Activated CD8-positive, alpha-beta memory T cell treated with anti-CD3 and anti-CD28 coated beads, Interleukin-2, amount 50 U/mL, for 24 hours (primary cell): Measurements from ENCODE around the gene NTN5.
A peak's percentile ranks its signal among the peaks of the same experiment; 100 is the strongest.
"Not testable (repeated sequence)": the region's sequence is repeated elsewhere in the genome, so short reads cannot be mapped to it uniquely, and the experiment has no call there.

ENCODE experiments used
- DNase-seq: peaks from one replicate; pipeline ENCODE4 v3.0.0-alpha.2; 2020; ENCODE audit errors: extremely low read depth

Gene NTN5

GRCh38 chr19:48644355-48644754 is 28.5 kb downstream of the NTN5 start:
- no peak for DNase-seq

DNA sequence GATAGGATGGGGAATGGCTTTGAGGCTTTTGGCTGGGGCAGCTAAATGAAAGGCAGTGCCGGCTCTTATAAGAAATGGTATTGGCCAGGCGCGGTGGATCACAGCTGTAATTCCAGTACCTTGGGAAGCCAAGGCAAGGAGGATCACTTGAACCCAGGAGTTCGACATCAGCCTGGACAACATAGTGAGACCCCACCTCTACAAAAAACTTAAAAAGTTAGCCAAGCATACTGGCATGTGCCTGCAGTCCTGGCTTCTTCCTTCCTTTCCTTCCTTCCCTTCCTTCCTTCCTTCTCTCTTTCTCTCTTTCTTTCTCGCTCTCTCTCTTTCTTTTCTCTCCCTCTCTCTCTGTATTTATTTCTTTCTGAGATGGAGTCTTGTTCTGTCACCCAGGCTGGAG is 30.0 kb downstream of the NTN5 start:
- no peak for DNase-seq

DNA sequence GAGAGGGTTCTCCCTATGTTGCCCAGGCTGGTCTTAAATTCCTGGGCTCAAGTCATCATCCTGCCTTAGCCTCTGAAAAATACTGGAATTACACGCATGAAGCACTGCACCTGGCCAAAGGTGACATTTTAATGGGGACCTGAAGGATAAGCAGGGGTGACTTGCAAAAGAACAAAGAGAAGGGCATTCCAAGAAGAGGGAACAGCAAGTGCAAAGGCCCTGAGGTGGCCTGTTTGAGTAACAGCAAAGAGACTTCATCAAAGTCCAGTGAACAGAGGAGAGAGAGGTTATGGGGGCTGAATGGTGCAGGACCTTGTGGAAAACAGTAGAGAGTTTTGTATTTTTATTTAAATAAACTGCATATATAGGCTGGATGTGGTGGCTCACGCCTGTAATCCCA is 31.0 kb downstream of the NTN5 start:
- no peak for DNase-seq

DNA sequence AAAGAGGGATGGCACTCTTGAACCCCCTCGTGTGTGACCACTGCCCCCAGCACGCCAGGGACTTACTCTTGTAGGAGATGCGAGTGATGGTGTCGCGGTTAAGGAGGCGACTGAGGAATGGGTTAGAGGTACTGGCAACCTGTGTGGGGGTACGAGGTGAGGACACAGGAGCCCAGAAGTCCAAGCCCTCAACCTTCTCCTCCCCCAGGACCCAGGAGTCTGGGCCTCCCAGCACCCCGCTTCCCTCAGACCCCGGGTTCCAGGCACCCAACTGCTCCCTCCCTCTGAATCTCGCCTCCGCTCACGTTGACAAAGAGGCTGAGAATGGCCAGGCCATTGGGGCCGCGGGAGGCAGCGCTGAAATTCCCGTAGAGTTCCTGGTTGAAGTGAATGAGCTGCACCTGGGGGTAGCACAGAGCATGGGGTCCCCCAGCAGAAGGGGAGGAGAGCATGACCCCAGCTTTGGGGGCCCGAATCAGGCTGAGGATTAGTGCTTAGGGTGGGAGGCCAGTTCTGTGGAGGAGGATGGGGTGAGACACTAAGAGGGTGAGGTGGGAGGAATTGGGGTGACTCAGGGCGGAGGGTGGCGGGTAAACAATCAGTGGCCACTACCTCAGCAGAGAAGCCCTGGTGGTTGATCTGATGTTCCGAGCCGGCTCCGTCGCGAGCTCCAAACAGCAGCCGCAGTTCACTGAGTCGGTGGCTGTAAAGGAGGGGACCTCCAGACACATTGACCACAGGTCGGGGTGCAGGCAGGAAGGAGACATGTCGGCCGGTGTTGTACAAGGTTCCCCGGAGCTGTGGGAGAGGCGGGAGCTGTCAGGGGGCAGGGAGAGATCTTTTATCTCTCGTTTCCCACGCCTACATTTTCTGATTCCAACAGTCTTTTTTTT is 33.1 kb downstream of the NTN5 start:
- no peak for DNase-seq

GRCh38 chr19:48638831-48639381 is 33.9 kb downstream of the NTN5 start:
- DNase-seq = no peak

DNA sequence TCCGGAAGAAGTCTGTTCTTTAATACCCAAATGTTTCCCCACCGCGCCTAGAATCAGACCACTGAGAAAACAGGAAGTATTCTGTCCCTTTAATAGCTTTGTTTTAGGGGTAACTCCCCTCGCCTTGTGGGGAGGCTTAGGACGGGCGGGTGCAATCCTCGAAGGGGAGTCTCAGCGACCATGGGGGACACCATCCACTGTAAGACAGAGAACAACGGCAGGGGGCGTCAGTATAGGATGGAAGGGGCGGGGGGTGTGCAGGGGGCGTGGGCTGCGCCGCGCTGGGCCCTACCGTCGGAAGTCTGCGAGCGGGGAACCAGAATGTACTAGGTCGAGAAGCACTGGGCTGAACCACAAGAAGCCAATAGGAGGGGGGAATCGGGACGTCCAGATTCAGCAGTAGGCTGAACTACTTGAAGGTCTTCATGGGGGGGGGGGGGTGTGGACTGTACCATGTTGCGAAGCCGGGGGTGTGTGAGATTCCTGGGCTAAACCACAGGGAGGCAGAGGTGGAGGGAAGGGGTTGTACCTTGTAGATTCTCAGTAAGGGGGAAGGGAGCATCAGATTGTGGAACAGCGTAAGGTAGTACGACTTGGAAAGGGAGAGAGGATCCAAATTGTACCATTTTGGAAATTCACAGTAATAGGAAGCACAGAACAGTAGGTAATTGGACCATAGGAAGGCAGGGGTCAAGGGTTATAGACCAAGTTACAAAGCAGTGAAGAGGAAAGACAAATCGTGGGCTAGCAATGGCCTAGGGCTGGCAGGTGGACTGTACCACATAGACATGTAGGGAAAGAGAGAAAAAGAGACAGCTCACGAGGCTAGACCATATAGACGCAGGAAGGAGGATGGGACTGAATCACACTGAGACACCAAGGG is 34.6 kb downstream of the NTN5 start:
- DNase-seq = peak; percentile 54

- DNase-seq = peak; percentile 100
Observed at GRCh38 chr19:48637449-48637947, 35.3 kb downstream of the NTN5 start.

- DNase-seq = no peak
Observed at GRCh38 chr19:48636859-48637448, 35.9 kb downstream of the NTN5 start, which contains the start of gene DBP. TSS of gene DBP (minus strand) at chr19:48637379. CDS start at chr19:48636994, 385 bp downstream.

GRCh38 chr19:48635966-48636858 is 36.6 kb downstream of the NTN5 start:
- DNase-seq = no peak

DNA sequence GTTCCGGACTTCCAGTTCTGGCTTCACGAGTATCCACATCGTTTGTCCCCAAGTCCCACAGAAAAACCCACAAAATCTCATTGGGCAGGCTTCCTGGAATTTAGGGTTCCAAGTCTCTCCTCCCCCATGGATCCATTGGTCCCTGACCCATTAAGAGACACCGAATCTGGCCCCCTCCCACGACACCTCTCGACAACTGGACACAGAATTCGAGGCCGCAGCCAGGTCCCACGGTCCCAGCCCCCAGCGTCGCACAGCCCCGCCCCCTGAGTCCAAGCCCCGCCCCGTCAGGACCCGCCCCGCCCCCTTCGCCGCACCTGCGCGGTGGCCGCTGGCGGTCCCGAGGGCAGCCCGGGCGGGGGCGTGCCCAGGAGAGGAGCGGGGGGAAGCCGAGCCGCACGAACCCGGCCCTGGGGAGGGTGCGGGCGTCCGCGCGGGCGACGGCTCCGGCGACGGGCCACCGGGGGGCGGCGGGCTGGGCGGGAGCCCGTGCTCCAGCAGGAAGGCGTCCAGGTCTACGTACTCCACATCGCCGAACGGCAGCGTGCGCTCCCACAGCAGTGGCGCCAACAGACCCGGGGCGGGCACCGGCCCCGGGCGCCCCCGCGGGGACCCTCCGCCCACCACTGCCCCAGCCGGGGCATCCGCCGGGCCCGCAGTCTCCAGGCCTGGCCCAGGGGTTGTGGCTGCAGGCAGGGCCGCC is 37.4 kb downstream of the NTN5 start:
- DNase-seq = no peak

- DNase-seq = peak; percentile 83
Observed at GRCh38 chr19:48634424-48635262, 38.2 kb downstream of the NTN5 start.

DNA sequence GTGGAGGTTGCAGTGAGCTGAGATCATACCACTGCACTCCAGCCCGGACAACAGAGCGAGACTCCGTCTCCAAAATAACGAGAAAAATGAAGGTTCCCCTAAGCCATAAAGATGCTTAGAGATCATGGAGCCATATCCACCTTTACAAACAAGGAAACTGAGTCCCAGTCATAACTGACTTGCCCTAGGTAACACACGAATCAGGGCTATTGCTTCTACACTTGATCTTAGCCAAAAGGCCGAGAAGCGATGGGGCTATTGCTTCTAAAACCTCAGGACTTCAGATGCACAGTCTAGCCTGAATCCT is 38.8 kb downstream of the NTN5 start:
- no peak for DNase-seq

DNA sequence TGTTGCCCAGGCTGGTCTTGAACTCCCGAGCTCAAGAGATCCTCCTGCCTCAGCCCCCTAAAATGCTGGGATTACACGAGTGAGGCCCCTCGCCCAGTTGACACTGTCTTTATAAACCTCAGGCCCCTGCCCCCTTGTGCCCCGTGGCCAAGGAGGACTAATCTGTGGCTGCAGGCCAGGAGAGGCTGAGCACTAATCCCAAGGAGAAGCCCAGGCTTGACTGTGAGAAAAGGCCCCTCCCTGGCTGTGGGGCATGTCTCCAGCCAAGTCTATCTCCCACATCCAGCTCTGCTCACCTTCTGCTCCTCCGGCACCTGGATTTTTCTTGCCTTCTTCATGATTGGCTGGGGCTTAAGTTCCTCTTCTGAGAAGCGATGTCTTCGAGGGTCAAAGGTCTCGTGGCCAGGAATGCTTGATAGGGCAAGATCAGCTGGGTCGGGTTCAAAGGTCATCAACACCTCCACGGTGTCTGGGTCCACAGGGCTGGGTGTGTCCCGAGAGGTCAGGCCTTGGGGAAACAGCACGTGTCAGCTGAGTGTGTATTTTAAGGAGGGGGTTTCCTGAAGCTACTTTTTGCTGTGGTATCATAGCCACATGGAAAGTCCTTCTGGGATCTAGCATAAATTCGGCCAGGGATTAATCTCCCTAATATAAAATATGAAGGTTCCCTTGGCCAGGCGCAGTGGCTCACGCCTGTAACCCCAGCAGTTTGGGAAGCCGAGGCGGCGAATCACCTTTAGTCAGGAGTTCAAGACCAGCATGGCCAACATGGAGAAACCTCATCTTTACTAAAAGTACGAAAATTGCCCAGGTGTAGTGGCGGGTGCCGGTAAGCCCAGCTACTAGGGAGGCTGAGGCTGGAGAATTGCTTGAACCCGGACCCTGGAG is 39.4 kb downstream of the NTN5 start:
- no peak for DNase-seq

DNA sequence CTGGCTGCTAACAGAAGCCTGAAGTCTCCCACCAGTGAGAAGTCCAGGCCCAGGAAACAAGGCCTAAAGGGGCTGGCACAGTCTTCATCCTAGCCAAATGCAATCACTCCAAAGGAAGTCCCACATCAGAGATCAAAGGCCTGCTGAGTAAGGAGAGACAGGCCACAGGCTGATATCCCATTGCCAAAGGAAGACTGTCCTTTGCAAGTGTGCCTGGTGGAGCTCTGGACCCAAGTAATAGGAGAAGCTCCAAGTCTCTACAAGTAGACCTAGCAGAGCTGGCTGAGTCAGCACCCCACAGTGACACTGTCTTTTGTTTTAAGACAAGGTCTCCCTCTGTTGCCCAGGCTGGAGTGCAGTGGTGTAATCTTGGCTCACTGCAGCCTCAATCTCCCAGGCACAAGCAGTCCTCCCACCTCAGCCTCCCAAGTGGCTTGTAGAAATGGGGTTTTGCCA is 40.1 kb downstream of the NTN5 start:
- no peak for DNase-seq

- not testable (repeated sequence) for DNase-seq
Observed at GRCh38 chr19:48632286-48632685, 40.5 kb downstream of the NTN5 start.

GRCh38 chr19:48631225-48631624 is 41.6 kb downstream of the NTN5 start:
- DNase-seq = no peak

GRCh38 chr19:48630296-48631063 is 42.3 kb downstream of the NTN5 start:
- no peak for DNase-seq
